Parathyroid adenoma (tissue), 2 donors: Measurements from ENCODE around the gene FKBP10.

Experiments
- H2AFZ ChIP-seq: fragments of 300-600 bp; sonication (generic); one replicate; pipeline ENCODE4 v1.7.0; 2017; ENCODE audit warnings: antibody characterized with exemption, mild to moderate bottlenecking
- H3K27ac ChIP-seq: fragments of 300-600 bp; sonication (generic); one replicate; pipeline ENCODE4 v1.7.0; 2017
- H3K27me3 ChIP-seq: fragments of 300-600 bp; sonication (generic); one replicate; pipeline ENCODE4 v1.7.0; 2017; ENCODE audit warnings: low read length; ENCODE audit not compliant: control insufficient read depth, insufficient read depth
- H3K36me3 ChIP-seq: fragments of 300-600 bp; sonication (generic); one replicate; pipeline ENCODE4 v1.7.0; 2017; ENCODE audit warnings: low read length; ENCODE audit not compliant: control insufficient read depth, insufficient read depth
- H3K4me1 ChIP-seq: fragments of 300-600 bp; sonication (generic); one replicate; pipeline ENCODE4 v1.7.0; 2017; ENCODE audit warnings: control low read depth
- H3K4me2 ChIP-seq: fragments of 300-600 bp; sonication (generic); one replicate; pipeline ENCODE4 v1.7.0; 2017; ENCODE audit warnings: low read length
- H3K4me3 ChIP-seq: fragments of 300-600 bp; sonication (generic); one replicate; pipeline ENCODE4 v1.7.0; 2017; ENCODE audit warnings: low read depth, low read length
- H3K79me2 ChIP-seq: fragments of 300-600 bp; sonication (generic); one replicate; pipeline ENCODE4 v1.7.0; 2017; ENCODE audit warnings: control low read depth
- H3K9ac ChIP-seq: fragments of 300-600 bp; sonication (generic); one replicate; pipeline ENCODE4 v1.7.0; 2017; ENCODE audit warnings: mild to moderate bottlenecking
- H3K9me3 ChIP-seq: fragments of 300-600 bp; sonication (generic); one replicate; pipeline ENCODE4 v1.7.0; 2017; ENCODE audit warnings: low read length; ENCODE audit not compliant: control insufficient read depth
- CTCF ChIP-seq: fragments of 300-600 bp; sonication (generic); IDR thresholded peaks from one replicate; pipeline ENCODE4 v1.7.0; 2017; ENCODE audit warnings: antibody characterized with exemption, mild to moderate bottlenecking
- donor health status: primary hyperparathyroidism.

Gene FKBP10

GRCh38 chr17:41799366-41799765 lies 13.4 kb upstream of the FKBP10 start:
- H3K4me3 ChIP-seq: no peak overlapping the region
- no peaks in the 10 kb centered on the region for H3K36me3 ChIP-seq
- H3K79me2 ChIP-seq: no peaks in the 10 kb centered on the region
- H2AFZ ChIP-seq: no peak overlapping the region
- TF ChIP-seq CTCF: no peak
- no peaks in the 10 kb centered on the region for H3K27me3 ChIP-seq
- peaks cover 9% of the 10 kb centered on the region for H3K4me1 ChIP-seq
- H3K4me2 ChIP-seq: no peak overlapping the region
- no peak overlapping the region for H3K27ac ChIP-seq
- no peaks in the 10 kb centered on the region for H3K9me3 ChIP-seq
- H3K9ac ChIP-seq: no peak overlapping the region

- TF ChIP-seq CTCF: no peak
- peak overlapping the region; percentile 34 for H3K4me3 ChIP-seq
- H3K9ac ChIP-seq: no peak overlapping the region
These were observed 12.0 kb upstream of the FKBP10 start for GRCh38 chr17:41800601-41801373.

GRCh38 chr17:41801374-41802271 lies 11.2 kb upstream of the FKBP10 start:
- Histone ChIP-seq H3K4me2 (peak overlapping the region; percentile 74), H3K79me2 (no peaks in the 10 kb centered on the region), H3K9me3 (no peaks in the 10 kb centered on the region), H3K4me1 (peaks cover 9% of the 10 kb centered on the region), H3K9ac (no peak overlapping the region), H3K4me3 (peak overlapping the region; percentile 34), H3K27ac (peak overlapping the region; percentile 36), H3K36me3 (no peaks in the 10 kb centered on the region), H3K27me3 (no peaks in the 10 kb centered on the region), H2AFZ (peak overlapping the region; percentile 69)
- peak; percentile 98 for TF ChIP-seq CTCF

More at GRCh38 chr17:41800601-41801373, 12.0 kb upstream of the FKBP10 start:
- Histone ChIP-seq H2AFZ (peak overlapping the region; percentile 69), H3K4me1 (peaks cover 9% of the 10 kb centered on the region), H3K9me3 (no peaks in the 10 kb centered on the region), H3K4me2 (peak overlapping the region; percentile 74), H3K27ac (peak overlapping the region; percentile 36), H3K36me3 (no peaks in the 10 kb centered on the region), H3K79me2 (no peaks in the 10 kb centered on the region), H3K27me3 (no peaks in the 10 kb centered on the region)

- Histone ChIP-seq H3K36me3 (no peaks in the 10 kb centered on the region), H2AFZ (no peak overlapping the region), H3K9me3 (no peaks in the 10 kb centered on the region), H3K4me1 (peaks cover 9% of the 10 kb centered on the region), H3K27me3 (no peaks in the 10 kb centered on the region), H3K9ac (no peak overlapping the region), H3K4me2 (no peak overlapping the region), H3K79me2 (no peaks in the 10 kb centered on the region), H3K4me3 (no peak overlapping the region), H3K27ac (no peak overlapping the region)
- TF ChIP-seq CTCF: no peak
These were observed 9.5 kb upstream of the FKBP10 start for GRCh38 chr17:41803049-41804020.
